Panc1 (cell line): Measurements from ENCODE around the gene ATP5F1E.

Experiments
- POLR2AphosphoS5 ChIP-seq: IDR thresholded peaks from 2 replicates; pipeline ENCODE4 v1.6.1; 2012; ENCODE audit warnings: mild to moderate bottlenecking, low read depth, low read length, moderate library complexity
- SIN3A ChIP-seq: IDR thresholded peaks from 2 replicates; pipeline ENCODE4 v1.6.1; 2012; ENCODE audit warnings: low read depth, mild to moderate bottlenecking, low read length, moderate library complexity, borderline replicate concordance; ENCODE audit not compliant: insufficient read depth
- TF ChIP-seq, protein P1 (sequence below): fragments of 450-650 bp; IDR thresholded peaks from 2 replicates; pipeline ENCODE4 v1.5.1; 2017; ENCODE audit warnings: mild to moderate bottlenecking

DNA sequence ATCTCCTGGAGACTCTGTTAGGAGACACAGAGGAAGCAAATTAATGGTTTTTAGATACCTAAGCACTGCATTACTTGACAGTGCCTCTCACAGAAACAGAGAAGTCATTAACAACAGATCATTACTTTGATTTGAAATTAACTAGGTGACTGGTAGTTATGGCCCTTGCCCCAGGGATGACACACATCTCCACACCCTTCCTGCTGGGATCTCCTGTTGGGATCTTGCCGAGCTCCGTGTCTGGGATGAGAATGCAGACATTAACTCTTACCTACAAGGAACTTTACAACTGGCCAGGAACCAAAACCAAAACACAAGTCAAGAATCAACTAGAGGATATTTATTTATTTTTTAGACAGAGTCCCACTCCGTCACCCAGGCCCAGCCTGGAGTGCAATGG is 12.7 kb upstream of the ATP5F1E start:
- TF ChIP-seq, protein P1, sequence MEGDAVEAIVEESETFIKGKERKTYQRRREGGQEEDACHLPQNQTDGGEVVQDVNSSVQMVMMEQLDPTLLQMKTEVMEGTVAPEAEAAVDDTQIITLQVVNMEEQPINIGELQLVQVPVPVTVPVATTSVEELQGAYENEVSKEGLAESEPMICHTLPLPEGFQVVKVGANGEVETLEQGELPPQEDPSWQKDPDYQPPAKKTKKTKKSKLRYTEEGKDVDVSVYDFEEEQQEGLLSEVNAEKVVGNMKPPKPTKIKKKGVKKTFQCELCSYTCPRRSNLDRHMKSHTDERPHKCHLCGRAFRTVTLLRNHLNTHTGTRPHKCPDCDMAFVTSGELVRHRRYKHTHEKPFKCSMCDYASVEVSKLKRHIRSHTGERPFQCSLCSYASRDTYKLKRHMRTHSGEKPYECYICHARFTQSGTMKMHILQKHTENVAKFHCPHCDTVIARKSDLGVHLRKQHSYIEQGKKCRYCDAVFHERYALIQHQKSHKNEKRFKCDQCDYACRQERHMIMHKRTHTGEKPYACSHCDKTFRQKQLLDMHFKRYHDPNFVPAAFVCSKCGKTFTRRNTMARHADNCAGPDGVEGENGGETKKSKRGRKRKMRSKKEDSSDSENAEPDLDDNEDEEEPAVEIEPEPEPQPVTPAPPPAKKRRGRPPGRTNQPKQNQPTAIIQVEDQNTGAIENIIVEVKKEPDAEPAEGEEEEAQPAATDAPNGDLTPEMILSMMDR = no peak
- no peak for TF ChIP-seq POLR2AphosphoS5
- TF ChIP-seq SIN3A = no peak
